ENCODE measurements around the gene SOCS1. TPM values are rescaled to one million over a fixed set of nuclear protein-coding genes. Genes with fewer than 3 reads are reported as not detected.

Gene SOCS1
- polyA plus RNA-seq, 1 experiment: 11.6 TPM

GRCh38 chr16:11205754-11206581 lies 50.0 kb downstream of the SOCS1 start:
- CTCF ChIA-PET: interaction anchor here (0.6 kb wide), 1 partner anchor 49 kb away, joined by 4 read pairs; no protein-coding TSS in a partner anchor
- POLR2A ChIA-PET: interaction anchor here (0.6 to 1.0 kb wide), 2 partner anchors 72 to 101 kb away, joined by 3 read pairs; no protein-coding TSS in a partner anchor
- no peak overlapping the region for H3K4me3 ChIP-seq (ENCODE audit: low read depth, low read length)

DNA sequence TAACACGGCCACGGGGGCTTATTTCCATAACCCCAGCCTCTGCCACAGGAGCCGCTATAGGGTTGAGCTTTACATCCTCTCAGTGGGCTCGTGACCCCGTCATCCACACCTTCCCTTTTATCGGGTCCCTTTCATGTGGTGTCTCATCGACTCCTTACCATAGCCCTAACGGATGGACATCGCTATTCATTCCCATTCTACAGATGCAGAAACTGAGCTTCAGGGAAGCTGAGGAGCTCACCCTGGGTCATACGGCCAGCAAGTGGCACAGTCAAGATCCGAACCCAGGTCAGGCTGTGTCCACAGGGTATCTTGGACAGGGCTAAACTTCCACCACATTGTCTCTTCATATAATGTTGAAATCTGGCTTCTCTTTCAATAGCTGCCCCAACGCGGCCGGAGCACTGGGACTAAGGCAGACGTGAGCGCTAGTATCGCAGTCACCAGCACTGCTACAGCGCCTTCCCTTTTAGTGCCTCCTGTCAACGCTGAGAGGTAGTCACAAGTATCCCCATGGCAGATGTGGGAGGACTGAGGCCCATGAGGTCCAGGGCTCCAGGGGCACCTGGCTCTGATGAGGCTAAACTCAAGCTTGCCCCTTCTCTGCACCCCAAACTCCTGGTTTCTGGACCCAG lies 50.8 kb downstream of the SOCS1 start:
- Histone ChIP-seq H3K9me3 (ENCODE audit: control insufficient read depth, insufficient read depth, low read length) (peaks cover 13% of the 10 kb centered on the region), H3K27ac (ENCODE audit: low read depth, low read length) (no peak overlapping the region), H3K4me3 (ENCODE audit: low read depth, low read length) (no peak overlapping the region), H3K27me3 (ENCODE audit: control insufficient read depth, insufficient read depth, low read length) (no peaks in the 10 kb centered on the region)
- no peak for DNase-seq (ENCODE audit: low read depth, low spot score)
- ChIA-PET CTCF (interaction anchor here (0.6 kb wide), 1 partner anchor 50 kb away, joined by 4 read pairs; no protein-coding TSS in a partner anchor), POLR2A (interaction anchor here (1.0 kb wide), 1 partner anchor 100 kb away, joined by 3 read pairs; no protein-coding TSS in a partner anchor)
- TF ChIP-seq, protein P1, sequence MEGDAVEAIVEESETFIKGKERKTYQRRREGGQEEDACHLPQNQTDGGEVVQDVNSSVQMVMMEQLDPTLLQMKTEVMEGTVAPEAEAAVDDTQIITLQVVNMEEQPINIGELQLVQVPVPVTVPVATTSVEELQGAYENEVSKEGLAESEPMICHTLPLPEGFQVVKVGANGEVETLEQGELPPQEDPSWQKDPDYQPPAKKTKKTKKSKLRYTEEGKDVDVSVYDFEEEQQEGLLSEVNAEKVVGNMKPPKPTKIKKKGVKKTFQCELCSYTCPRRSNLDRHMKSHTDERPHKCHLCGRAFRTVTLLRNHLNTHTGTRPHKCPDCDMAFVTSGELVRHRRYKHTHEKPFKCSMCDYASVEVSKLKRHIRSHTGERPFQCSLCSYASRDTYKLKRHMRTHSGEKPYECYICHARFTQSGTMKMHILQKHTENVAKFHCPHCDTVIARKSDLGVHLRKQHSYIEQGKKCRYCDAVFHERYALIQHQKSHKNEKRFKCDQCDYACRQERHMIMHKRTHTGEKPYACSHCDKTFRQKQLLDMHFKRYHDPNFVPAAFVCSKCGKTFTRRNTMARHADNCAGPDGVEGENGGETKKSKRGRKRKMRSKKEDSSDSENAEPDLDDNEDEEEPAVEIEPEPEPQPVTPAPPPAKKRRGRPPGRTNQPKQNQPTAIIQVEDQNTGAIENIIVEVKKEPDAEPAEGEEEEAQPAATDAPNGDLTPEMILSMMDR (IDR thresholded peaks at IDR 0.05; ENCODE audit: low read depth, low read length): no peak

More at GRCh38 chr16:11205754-11206581, 50.0 kb downstream of the SOCS1 start:
- TF ChIP-seq, protein P1 (IDR thresholded peaks at IDR 0.05; ENCODE audit: low read depth, low read length): no peak
- peaks cover 13% of the 10 kb centered on the region for H3K9me3 ChIP-seq (ENCODE audit: control insufficient read depth, insufficient read depth, low read length)
- DNase-seq (ENCODE audit: low read depth, low spot score): no peak
- H3K27ac ChIP-seq (ENCODE audit: low read depth, low read length): peak overlapping the region; percentile 31
- no peaks in the 10 kb centered on the region for H3K27me3 ChIP-seq (ENCODE audit: control insufficient read depth, insufficient read depth, low read length)

- H3K4me3 ChIP-seq (ENCODE audit: low read depth, low read length): no peak overlapping the region
- ChIA-PET CTCF (no interaction called here), POLR2A (interaction anchor here (0.6 kb wide), 1 partner anchor 43 kb away, joined by 3 read pairs; no protein-coding TSS in a partner anchor)
- TF ChIP-seq, protein P1 (IDR thresholded peaks at IDR 0.05; ENCODE audit: low read depth, low read length): no peak
- H3K9me3 ChIP-seq (ENCODE audit: control insufficient read depth, insufficient read depth, low read length): peaks cover 13% of the 10 kb centered on the region
- no peak for DNase-seq (ENCODE audit: low read depth, low spot score)
- no peaks in the 10 kb centered on the region for H3K27me3 ChIP-seq (ENCODE audit: control insufficient read depth, insufficient read depth, low read length)
- no peak overlapping the region for H3K27ac ChIP-seq (ENCODE audit: low read depth, low read length)
Observed at GRCh38 chr16:11204513-11205047, 51.4 kb downstream of the SOCS1 start.

Small RNA genes within 50 kb of the gene (small RNA-seq; reads per million reads assigned to genes)
- gene RF00554 (ENCODE audit: insufficient read length, low read depth): not detected

Other genes starting within 250 kb of the SOCS1 start
- not detected in 2 replicates for gene TNP2, start 13.1 kb upstream of the SOCS1 start, polyA plus RNA-seq (2011; rRNA removed)
- not detected in 2 replicates for gene PRM3, start 17.4 kb upstream of the SOCS1 start, polyA plus RNA-seq (2011; rRNA removed)
- not detected in 2 replicates for gene PRM2, start 20.3 kb upstream of the SOCS1 start, polyA plus RNA-seq (2011; rRNA removed)
- not detected in 2 replicates for gene PRM1, start 25.1 kb upstream of the SOCS1 start, polyA plus RNA-seq (2011; rRNA removed)
- 3.8 and 4.7 TPM in 2 replicates for gene RMI2, start 89.3 kb upstream of the SOCS1 start, polyA plus RNA-seq (2011; rRNA removed)

All from AG04450 (cell line).